Neural progenitor cell (in vitro differentiated cells): Measurements from ENCODE around the gene PM20D1. TPM values are rescaled to one million over a fixed set of nuclear protein-coding genes. Genes with fewer than 3 reads are reported as not detected.

Experiments used
- DNase-seq: peaks from one replicate; pipeline ENCODE4 v3.0.0-alpha.2; 2016; ENCODE audit warnings: low spot score
- H2AFZ ChIP-seq: fragments of 200-600 bp; sonication (generic); replicated peaks from 2 replicates; pipeline ENCODE4 v1.6.1; 2016; ENCODE audit warnings: antibody characterized with exemption
- H3F3A ChIP-seq: fragments of 200-600 bp; sonication (generic); 2 replicates; pipeline ENCODE4 v1.6.1; 2016; ENCODE audit warnings: antibody characterized with exemption, low read depth
- H3K27ac ChIP-seq: fragments of 200-600 bp; sonication (generic); 2 replicates; pipeline ENCODE4 v1.5.1; 2016; ENCODE audit warnings: mild to moderate bottlenecking
- H3K27me3 ChIP-seq: fragments of 200-600 bp; sonication (generic); 2 replicates; pipeline ENCODE4 v1.6.1; 2016; ENCODE audit warnings: mild to moderate bottlenecking, moderate library complexity
- H3K36me3 ChIP-seq: fragments of 200-600 bp; sonication (generic); 2 replicates; pipeline ENCODE4 v1.5.1; 2016
- H3K4me1 ChIP-seq: fragments of 200-600 bp; sonication (generic); 2 replicates; pipeline ENCODE4 v1.6.1; 2016; ENCODE audit warnings: mixed run types
- H3K4me2 ChIP-seq: fragments of 200-600 bp; sonication (generic); 2 replicates; pipeline ENCODE4 v1.6.1; 2016
- H3K4me3 ChIP-seq: fragments of 200-600 bp; sonication (generic); 2 replicates; pipeline ENCODE4 v1.5.1; 2016
- H3K79me2 ChIP-seq: fragments of 200-600 bp; sonication (generic); 2 replicates; pipeline ENCODE4 v1.6.1; 2016; ENCODE audit warnings: low read depth
- H3K9ac ChIP-seq: fragments of 200-600 bp; sonication (generic); 2 replicates; pipeline ENCODE4 v1.6.1; 2016
- H3K9me3 ChIP-seq: fragments of 200-600 bp; sonication (generic); 2 replicates; pipeline ENCODE4 v1.5.1; 2016; ENCODE audit warnings: low read depth
- H4K20me1 ChIP-seq: fragments of 200-600 bp; sonication (generic); 2 replicates; pipeline ENCODE4 v1.6.1; 2016; ENCODE audit warnings: low read depth
- H3K27ac Mint-ChIP-seq: 3 replicates; pipeline ENCODE4 v1.8.0; 2021; ENCODE audit warnings: mixed read lengths
- H3K27me3 Mint-ChIP-seq: 2 replicates; pipeline ENCODE4 v1.8.0; 2022; ENCODE audit warnings: low read depth, mild to moderate bottlenecking, inconsistent platforms, moderate library complexity, mixed read lengths; ENCODE audit not compliant: insufficient read depth
- H3K36me3 Mint-ChIP-seq: 3 replicates; pipeline ENCODE4 v1.8.0; 2021; ENCODE audit warnings: mixed read lengths
- H3K4me1 Mint-ChIP-seq: 3 replicates; pipeline ENCODE4 v1.8.0; 2021; ENCODE audit warnings: mixed read lengths
- H3K4me3 Mint-ChIP-seq: 3 replicates; pipeline ENCODE4 v1.8.0; 2021; ENCODE audit warnings: mild to moderate bottlenecking, moderate library complexity, mixed read lengths
- H3K9me3 Mint-ChIP-seq: 3 replicates; pipeline ENCODE4 v1.8.0; 2020; ENCODE audit warnings: mixed read lengths
- EZH2 ChIP-seq: fragments of 200-600 bp; sonication (generic); IDR thresholded peaks from 2 replicates; pipeline ENCODE4 v1.6.1; 2017; ENCODE audit warnings: antibody characterized with exemption, mild to moderate bottlenecking, moderate library complexity
- EZH2phosphoT487 ChIP-seq: fragments of 200-600 bp; sonication (generic); IDR thresholded peaks from 2 replicates; pipeline ENCODE4 v1.6.1; 2017; ENCODE audit warnings: antibody characterized with exemption
- total RNA-seq: library from RNA; depleted of rRNA; stranded (reverse); fragments of >200 nt; gene quantifications from 2 replicates; pipeline ENCODE4 v1.2.3, GENCODE V29; 2015; ENCODE audit warnings: low replicate concordance
- TF ChIP-seq, protein P1 (sequence below): fragments of 200-600 bp; sonication (generic); IDR thresholded peaks from 2 replicates; pipeline ENCODE4 v1.5.1; 2017; ENCODE audit warnings: antibody characterized with exemption, mild to moderate bottlenecking

Gene PM20D1
- total RNA-seq, 1 donor from 2014 or later, result not detected

GRCh38 chr1:205834751-205835150 is 15.2 kb downstream of the PM20D1 start:
- Mint-ChIP-seq H3K27ac (no peak overlapping the region), H3K4me3 (no peak overlapping the region), H3K27me3 (peaks cover 2% of the 10 kb centered on the region), H3K9me3 (peaks cover 3% of the 10 kb centered on the region), H3K4me1 (no peaks in the 10 kb centered on the region), H3K36me3 (peaks cover 9% of the 10 kb centered on the region)
- no peak for TF ChIP-seq EZH2phosphoT487
- no peak for TF ChIP-seq EZH2
- TF ChIP-seq, protein P1, sequence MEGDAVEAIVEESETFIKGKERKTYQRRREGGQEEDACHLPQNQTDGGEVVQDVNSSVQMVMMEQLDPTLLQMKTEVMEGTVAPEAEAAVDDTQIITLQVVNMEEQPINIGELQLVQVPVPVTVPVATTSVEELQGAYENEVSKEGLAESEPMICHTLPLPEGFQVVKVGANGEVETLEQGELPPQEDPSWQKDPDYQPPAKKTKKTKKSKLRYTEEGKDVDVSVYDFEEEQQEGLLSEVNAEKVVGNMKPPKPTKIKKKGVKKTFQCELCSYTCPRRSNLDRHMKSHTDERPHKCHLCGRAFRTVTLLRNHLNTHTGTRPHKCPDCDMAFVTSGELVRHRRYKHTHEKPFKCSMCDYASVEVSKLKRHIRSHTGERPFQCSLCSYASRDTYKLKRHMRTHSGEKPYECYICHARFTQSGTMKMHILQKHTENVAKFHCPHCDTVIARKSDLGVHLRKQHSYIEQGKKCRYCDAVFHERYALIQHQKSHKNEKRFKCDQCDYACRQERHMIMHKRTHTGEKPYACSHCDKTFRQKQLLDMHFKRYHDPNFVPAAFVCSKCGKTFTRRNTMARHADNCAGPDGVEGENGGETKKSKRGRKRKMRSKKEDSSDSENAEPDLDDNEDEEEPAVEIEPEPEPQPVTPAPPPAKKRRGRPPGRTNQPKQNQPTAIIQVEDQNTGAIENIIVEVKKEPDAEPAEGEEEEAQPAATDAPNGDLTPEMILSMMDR, result no peak
- no peak for DNase-seq
- no peak overlapping the region for H2AFZ ChIP-seq
- H3K27ac ChIP-seq, result no peak overlapping the region
- no peak overlapping the region for H3K4me3 ChIP-seq
- no peaks in the 10 kb centered on the region for H4K20me1 ChIP-seq
- no peaks in the 10 kb centered on the region for H3F3A ChIP-seq
- no peaks in the 10 kb centered on the region for H3K27me3 ChIP-seq
- H3K79me2 ChIP-seq, result no peaks in the 10 kb centered on the region
- H3K9me3 ChIP-seq, result no peaks in the 10 kb centered on the region
- H3K9ac ChIP-seq, result no peak overlapping the region
- no peaks in the 10 kb centered on the region for H3K4me1 ChIP-seq
- no peaks in the 10 kb centered on the region for H3K36me3 ChIP-seq
- H3K4me2 ChIP-seq, result no peak overlapping the region

GRCh38 chr1:205832326-205832751 is 17.6 kb downstream of the PM20D1 start:
- H3K79me2 ChIP-seq, result no peaks in the 10 kb centered on the region
- H3K9me3 ChIP-seq, result no peaks in the 10 kb centered on the region
- TF ChIP-seq EZH2 (no peak), EZH2phosphoT487 (no peak)
- TF ChIP-seq, protein P1, result no peak
- H4K20me1 ChIP-seq, result peaks cover 3% of the 10 kb centered on the region
- H3K27me3 ChIP-seq, result no peaks in the 10 kb centered on the region
- Mint-ChIP-seq H3K27ac (no peak overlapping the region), H3K27me3 (no peaks in the 10 kb centered on the region), H3K36me3 (peaks cover 5% of the 10 kb centered on the region), H3K9me3 (peaks cover 3% of the 10 kb centered on the region), H3K4me3 (no peak overlapping the region), H3K4me1 (peaks cover 10% of the 10 kb centered on the region)
- H3K4me3 ChIP-seq, result no peak overlapping the region
- DNase-seq, result no peak
- no peak overlapping the region for H3K4me2 ChIP-seq
- H3K4me1 ChIP-seq, result peaks cover 8% of the 10 kb centered on the region
- H3K27ac ChIP-seq, result no peak overlapping the region
- no peaks in the 10 kb centered on the region for H3F3A ChIP-seq
- no peaks in the 10 kb centered on the region for H3K36me3 ChIP-seq
- no peak overlapping the region for H2AFZ ChIP-seq
- H3K9ac ChIP-seq, result no peak overlapping the region

DNA sequence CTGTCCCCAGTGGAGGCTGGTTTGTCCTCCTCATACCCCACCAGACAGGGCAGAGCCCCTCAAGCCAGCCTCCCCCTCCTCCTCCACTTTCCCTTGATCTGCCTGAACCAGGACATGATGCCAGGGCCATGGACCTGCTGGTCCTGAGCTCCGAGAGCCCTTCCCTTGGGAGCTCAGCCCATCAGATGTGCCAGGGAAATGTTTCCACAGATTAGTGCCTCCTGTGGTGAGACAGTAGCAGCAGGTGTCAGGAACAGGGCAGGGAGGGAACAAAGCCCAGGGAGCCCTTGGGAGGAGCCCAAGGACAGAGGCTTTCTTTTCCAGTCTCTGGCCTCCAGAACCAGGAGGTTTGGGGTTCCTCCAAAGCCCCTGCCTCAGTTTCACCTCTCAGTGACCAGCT is 22.3 kb downstream of the PM20D1 start:
- no peak for TF ChIP-seq EZH2
- TF ChIP-seq EZH2phosphoT487, result no peak
- TF ChIP-seq, protein P1, result no peak
- H3K79me2 ChIP-seq, result peaks cover 8% of the 10 kb centered on the region
- H3K4me2 ChIP-seq, result peak overlapping the region; percentile 43
- H4K20me1 ChIP-seq, result peaks cover 15% of the 10 kb centered on the region
- H3K36me3 Mint-ChIP-seq, result peaks cover 5% of the 10 kb centered on the region
- peaks cover 15% of the 10 kb centered on the region for H3F3A ChIP-seq
- H3K36me3 ChIP-seq, result no peaks in the 10 kb centered on the region
- no peak overlapping the region for H3K9ac ChIP-seq
- H3K4me1 ChIP-seq, result peaks cover 25% of the 10 kb centered on the region
- peaks cover 13% of the 10 kb centered on the region for H3K9me3 Mint-ChIP-seq
- H3K27me3 ChIP-seq, result no peaks in the 10 kb centered on the region
- H3K9me3 ChIP-seq, result no peaks in the 10 kb centered on the region
- H3K4me1 Mint-ChIP-seq, result peaks cover 26% of the 10 kb centered on the region
- H3K27ac Mint-ChIP-seq, result no peak overlapping the region
- no peak overlapping the region for H3K4me3 ChIP-seq
- H3K27me3 Mint-ChIP-seq, result no peaks in the 10 kb centered on the region
- no peak overlapping the region for H3K27ac ChIP-seq
- peak; percentile 47 for DNase-seq
- H3K4me3 Mint-ChIP-seq, result no peak overlapping the region
- no peak overlapping the region for H2AFZ ChIP-seq
